Sigmoid colon (tissue), 4 donors: ENCODE measurements around the gene SLC39A11.

Experiments used
- CTCF ChIP-seq, 4 experiments: fragments of 450-650 bp in 3 of 4; fragments of 200-600 bp in 1 of 4; IDR thresholded peaks; one replicate each; pipeline ENCODE4 v1.5.1; 2016 to 2019; ENCODE audit warnings: antibody characterized with exemption in 4 of 4, mild to moderate bottlenecking in 3 of 4, moderate library complexity in 2 of 4
- EP300 ChIP-seq, 4 donors: sonication (generic); formaldehyde crosslinking; IDR thresholded peaks; one replicate each; pipeline ENCODE4 v1.6.1; 2017; ENCODE audit warnings: antibody characterized with exemption in 4 of 4
- POLR2A ChIP-seq, 2 donors: fragments of 450-650 bp; IDR thresholded peaks; one replicate each; pipeline ENCODE4 v1.6.1; 2016; ENCODE audit warnings: antibody characterized with exemption in 2 of 2, mild to moderate bottlenecking in 2 of 2, moderate library complexity in 2 of 2

- TF ChIP-seq CTCF (IDR thresholded peaks at IDR 0.05) (no peak), EP300 (IDR thresholded peaks at IDR 0.05) (no peak), POLR2A (IDR thresholded peaks at IDR 0.05) (no peak)
Observed at GRCh38 chr17:72619976-72620650, 472.4 kb downstream of the SLC39A11 start.
